ENCODE results near the gene RUNDC3A.
"Not testable (repeated sequence)": the region's sequence is repeated elsewhere in the genome, so short reads cannot be mapped to it uniquely, and the experiment has no call there.

The RUNDC3A gene

DNA sequence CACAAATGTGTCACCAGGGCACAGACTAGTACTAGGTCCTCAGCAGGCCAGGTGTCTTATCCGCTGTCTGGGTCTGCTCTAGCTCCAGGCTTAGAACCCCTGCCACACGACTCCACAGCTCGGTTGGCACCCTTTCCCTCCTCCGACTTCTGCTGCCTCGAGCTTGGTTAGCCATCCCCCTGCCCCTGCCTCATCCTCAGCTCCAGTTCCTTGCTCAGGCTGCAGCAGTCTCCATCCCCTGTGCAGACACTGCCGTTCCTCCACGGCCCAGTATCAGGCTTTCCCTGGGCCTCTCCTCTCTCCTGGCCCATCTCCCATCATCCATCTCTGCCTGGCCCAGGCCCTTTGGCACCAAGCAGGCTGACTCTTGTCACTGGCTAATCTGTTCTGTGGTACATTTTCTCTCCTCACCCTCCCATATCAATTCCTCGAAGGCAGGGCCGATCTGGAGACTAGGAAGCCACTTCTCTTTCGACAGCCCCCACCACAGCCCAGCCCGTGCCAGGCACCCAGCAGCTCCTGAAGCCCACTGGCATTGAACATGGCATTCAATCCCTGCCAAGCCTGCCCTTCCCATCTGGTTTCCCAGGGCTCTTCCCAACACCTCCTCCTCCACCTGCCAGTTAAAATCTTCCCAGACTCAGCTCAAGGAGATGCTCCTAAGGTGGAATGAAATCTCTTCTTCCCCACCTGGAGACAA is 35.3 kb downstream of the RUNDC3A start:
- no peak for DNase-seq (ENCODE audit: low spot score)

DNA sequence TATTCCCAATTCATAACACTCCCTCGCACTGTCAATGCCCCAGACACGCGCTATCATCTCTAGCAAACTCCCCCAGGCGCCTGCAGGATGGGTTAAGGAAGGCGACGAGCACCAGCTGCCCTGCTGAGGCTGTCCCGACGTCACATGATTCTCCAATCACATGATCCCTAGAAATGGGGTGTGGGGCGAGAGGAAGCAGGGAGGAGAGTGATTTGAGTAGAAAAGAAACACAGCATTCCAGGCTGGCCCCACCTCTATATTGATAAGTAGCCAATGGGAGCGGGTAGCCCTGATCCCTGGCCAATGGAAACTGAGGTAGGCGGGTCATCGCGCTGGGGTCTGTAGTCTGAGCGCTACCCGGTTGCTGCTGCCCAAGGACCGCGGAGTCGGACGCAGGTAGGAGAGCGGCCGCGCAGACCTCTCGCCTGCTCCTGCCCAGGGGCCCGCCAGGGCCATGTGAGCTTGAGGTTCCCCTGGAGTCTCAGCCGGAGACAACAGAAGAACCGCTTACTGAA is 36.6 kb downstream of the RUNDC3A start, which contains the start of gene GRN:
Gene GRN, plus strand, starts transcription at position 364 of the 515 bp plus-strand sequence. CDS start 3,863 bp downstream, outside the sequence.
- peak; percentile 97 for DNase-seq (ENCODE audit: low spot score)

DNA sequence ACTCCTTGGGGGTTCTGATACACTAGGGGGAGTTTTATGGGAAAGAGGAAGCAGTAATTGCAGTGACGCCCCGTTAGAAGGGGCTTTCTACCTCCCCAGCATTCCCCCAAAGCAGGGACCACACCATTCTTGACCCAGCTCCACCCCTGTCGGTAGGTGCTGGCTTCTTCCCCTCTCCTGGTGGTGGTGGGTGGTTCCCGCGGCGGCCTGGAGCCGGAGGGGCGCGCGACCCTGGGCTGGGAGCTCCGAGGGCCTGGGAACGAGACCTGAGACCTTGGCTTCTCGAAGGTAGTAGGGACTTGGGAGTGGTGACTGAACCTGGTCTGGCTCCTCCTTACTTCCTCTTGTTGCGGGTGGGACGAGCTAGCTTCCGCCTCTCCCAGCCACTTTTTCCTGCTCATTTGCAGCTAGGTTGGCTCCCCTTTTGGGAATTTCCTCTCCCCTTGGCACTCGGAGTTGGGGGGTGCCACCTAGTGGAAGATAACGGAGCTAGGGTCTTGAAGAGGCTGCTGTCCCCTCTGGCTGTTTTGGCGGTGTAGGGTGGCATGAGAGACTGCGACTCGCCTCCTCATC is 37.1 kb downstream of the RUNDC3A start:
- peak; percentile 47 for DNase-seq (ENCODE audit: low spot score)

DNA sequence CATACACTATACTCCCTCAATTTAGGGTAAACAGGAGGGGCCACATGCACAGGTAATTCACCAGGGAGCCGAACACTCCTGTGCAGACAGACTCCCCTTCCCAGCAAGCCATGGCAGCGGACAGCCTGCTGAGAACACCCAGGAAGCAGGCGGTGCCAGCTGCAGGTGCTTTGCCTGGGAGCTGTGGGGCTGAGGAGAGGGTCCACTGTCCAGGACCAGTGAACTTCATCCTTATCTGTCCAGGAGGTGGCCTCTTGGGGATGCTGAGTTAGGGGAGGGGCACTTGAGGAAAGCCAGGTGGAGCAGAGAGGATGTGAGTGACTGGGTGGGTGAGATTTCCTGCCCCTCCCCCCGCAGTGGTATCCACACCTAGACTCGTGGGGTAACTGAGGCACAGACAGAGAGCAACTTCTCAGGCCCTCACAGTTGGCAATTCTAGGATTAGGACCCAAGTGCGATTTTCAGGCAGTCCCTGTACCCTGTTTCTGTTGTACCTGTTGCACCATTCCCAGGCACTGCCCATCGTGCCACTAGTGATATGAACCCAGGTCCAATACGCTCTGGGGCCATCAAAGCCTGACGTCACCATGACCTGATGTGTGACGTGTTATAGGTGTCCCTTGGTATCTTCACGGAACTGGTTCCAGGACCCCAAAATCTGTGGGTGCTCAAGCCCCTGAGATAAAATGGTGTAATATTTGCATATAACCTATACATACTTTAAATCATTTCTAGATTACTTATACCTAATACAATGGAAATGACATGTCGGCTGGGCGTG is 37.9 kb downstream of the RUNDC3A start:
- no peak for DNase-seq (ENCODE audit: low spot score)

DNA sequence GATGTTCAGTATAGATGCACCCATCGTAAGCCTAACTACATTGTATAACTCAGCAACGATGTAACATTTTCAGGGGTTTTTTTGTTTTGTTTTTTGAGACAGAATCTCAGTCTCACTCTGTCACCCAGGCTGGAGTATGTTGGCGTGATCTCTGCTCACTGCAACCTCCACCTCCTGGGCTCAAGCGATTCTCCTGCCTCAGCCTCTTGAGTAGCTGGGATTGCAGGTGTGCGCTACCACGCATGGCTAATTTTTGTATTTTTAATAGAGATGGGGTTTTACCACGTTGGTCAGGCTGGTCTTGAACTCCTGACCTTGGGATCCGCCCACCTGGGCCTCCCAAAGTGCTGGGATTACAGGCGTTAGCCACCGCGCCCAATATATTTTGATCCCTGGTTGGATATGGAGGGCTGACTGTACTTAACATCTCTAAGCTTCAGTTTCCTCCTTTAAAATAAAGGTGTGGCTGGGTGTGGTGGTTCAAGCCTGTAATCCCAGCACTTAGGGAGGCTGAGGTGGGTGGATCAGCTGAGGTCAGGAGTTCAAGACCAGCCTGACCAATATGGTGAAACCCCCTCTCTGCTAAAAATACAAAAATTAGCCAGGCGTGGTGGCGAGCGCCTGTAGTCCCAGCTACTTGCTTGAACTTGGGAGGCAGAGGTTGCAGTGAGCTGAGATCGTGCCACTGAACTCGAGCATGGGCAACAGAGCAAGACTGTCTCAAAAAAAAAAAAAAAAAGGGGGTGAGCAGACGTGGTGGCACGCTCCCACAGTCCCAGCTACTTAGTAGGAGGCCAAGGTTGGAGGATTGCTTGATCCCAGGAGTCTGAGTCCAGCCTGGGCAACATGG is 39.0 kb downstream of the RUNDC3A start:
- not testable (repeated sequence) for DNase-seq (ENCODE audit: low spot score)

DNA sequence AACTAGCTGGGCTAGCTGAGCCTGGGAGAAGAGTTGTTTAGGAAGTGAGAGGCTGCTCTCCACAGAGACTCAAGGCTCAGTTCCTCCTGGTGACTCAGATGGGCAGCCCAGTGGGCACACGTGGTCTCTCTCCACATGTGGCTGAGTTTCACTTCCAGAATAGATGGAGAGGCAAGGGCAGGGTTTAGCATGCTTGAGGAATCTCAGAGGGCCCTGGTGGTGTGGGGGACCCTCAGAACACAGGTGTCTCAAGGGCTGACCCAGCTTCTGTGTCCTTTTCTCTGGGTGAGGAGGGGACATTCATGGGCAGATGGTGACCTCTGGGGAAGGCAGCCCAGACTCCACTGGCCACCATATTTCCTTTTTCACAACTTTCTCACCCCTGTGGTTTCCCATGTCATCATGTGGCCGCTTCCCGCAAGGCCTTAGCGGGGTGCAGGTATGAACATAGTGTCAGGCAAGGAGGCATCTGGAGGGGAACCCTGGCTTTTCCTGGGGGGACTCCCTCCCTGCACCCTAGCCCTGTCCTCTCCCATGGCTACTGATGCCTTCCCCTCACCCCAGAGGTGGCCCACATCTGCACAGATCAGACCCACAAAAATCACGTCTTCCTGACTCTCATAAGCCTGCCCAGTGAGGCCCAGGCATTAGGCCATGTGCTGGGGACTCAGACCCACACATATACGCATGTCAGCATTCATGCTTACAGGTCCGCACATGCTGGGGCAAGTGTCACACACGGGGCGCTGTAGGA is 40.0 kb downstream of the RUNDC3A start:
- DNase-seq (ENCODE audit: low spot score), result no peak

DNA sequence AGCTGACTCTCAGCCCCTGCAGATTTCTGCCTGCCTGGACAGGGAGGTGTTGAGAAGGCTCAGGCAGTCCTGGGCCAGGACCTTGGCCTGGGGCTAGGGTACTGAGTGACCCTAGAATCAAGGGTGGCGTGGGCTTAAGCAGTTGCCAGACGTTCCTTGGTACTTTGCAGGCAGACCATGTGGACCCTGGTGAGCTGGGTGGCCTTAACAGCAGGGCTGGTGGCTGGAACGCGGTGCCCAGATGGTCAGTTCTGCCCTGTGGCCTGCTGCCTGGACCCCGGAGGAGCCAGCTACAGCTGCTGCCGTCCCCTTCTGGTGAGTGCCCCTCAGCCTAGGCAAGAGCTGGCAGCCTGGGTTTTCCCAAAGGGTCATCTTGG is 40.6 kb downstream of the RUNDC3A start:
- no peak for DNase-seq (ENCODE audit: low spot score)

DNA sequence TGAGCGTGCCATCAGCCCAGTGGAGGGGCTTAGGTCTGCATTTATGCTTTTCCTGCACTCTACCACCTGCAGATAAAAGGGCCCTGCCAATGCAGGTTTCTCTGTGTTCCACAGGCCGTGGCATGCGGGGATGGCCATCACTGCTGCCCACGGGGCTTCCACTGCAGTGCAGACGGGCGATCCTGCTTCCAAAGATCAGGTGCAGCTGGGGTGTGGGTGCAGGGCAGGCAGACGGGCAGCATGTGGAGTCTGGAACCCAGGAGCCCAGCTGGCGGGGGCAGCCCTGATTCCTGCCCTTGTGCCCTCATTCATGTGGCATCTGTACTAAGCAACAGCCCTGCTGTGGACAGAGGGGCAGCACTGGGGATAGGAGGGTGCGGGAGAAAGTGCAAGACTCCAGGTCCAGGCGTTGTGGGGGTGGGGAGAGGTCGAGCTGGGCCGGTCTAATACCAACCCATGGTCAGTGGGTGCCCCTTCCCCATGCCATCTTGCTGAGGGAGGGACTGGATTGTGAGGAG is 41.2 kb downstream of the RUNDC3A start:
- DNase-seq (ENCODE audit: low spot score), result no peak

DNA sequence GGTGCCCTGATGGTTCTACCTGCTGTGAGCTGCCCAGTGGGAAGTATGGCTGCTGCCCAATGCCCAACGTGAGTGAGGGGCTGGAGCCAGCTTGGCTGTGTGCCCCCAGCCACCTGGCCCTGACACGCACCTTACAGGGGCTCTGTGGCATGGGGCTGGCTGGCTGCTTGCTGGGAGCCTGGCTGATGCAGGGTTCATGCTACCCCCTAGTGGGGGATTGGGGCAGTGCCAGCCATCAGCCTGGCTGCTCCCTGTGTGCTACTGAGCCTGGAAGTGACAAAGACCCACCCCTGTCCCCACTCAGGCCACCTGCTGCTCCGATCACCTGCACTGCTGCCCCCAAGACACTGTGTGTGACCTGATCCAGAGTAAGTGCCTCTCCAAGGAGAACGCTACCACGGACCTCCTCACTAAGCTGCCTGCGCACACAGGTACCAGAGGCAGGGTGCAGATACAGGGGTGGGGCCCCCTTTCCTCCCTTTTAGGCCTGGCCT is 42.4 kb downstream of the RUNDC3A start:
- peak; percentile 47 for DNase-seq (ENCODE audit: low spot score)

DNA sequence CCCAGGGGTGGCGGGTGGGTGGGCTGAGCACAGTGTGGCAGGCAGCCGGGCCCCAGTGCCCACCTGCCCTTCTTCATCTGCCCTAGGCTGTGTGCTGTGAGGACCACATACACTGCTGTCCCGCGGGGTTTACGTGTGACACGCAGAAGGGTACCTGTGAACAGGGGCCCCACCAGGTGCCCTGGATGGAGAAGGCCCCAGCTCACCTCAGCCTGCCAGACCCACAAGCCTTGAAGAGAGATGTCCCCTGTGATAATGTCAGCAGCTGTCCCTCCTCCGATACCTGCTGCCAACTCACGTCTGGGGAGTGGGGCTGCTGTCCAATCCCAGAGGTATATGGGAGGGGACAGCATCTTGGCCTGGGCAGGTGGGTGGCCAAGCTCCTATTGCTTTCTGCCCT is 43.1 kb downstream of the RUNDC3A start:
- no peak for DNase-seq (ENCODE audit: low spot score)

DNA sequence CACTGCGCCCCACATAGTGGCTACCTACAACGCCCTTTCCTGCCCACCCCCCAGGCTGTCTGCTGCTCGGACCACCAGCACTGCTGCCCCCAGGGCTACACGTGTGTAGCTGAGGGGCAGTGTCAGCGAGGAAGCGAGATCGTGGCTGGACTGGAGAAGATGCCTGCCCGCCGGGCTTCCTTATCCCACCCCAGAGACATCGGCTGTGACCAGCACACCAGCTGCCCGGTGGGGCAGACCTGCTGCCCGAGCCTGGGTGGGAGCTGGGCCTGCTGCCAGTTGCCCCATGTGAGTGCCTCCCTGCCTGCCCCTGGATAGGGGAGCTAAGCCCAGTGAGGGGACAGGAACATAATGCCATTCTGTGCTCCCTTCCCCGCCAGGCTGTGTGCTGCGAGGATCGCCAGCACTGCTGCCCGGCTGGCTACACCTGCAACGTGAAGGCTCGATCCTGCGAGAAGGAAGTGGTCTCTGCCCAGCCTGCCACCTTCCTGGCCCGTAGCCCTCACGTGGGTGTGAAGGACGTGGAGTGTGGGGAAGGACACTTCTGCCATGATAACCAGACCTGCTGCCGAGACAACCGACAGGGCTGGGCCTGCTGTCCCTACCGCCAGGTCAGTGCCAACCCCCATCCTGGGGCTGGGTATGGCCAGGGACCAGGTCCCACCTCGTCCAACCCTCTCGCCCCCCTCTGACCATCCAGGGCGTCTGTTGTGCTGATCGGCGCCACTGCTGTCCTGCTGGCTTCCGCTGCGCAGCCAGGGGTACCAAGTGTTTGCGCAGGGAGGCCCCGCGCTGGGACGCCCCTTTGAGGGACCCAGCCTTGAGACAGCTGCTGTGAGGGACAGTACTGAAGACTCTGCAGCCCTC is 43.8 kb downstream of the RUNDC3A start:
- no peak for DNase-seq (ENCODE audit: low spot score)

DNA sequence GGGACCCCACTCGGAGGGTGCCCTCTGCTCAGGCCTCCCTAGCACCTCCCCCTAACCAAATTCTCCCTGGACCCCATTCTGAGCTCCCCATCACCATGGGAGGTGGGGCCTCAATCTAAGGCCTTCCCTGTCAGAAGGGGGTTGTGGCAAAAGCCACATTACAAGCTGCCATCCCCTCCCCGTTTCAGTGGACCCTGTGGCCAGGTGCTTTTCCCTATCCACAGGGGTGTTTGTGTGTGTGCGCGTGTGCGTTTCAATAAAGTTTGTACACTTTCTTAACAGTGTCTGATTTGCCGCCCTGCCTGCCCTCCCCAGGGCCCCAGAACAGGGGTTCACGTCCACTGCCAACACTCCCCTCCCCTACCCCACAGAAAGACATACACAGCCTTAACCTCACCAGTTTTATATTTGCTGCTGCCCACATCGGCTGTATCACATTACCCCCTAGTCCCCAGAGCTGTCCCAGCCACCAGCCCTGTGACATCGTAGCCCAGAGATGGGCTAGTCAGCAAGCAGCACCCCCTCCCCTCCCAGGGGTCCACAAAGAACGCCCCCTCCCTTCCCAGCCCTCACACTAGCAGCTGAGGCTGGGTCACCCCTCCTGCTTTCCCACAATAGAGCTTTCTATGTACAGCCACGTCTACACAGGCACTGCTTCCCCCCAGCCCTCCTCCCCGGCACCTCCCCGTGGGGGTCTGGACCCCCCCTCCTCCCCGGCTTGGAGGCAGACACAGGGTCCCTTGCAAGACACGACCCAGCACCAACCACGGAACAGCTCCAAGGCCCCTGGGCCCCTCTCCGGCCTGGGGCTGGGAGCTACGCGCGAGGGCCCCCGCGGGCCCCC is 44.6 kb downstream of the RUNDC3A start:
- DNase-seq (ENCODE audit: low spot score), result no peak

DNA sequence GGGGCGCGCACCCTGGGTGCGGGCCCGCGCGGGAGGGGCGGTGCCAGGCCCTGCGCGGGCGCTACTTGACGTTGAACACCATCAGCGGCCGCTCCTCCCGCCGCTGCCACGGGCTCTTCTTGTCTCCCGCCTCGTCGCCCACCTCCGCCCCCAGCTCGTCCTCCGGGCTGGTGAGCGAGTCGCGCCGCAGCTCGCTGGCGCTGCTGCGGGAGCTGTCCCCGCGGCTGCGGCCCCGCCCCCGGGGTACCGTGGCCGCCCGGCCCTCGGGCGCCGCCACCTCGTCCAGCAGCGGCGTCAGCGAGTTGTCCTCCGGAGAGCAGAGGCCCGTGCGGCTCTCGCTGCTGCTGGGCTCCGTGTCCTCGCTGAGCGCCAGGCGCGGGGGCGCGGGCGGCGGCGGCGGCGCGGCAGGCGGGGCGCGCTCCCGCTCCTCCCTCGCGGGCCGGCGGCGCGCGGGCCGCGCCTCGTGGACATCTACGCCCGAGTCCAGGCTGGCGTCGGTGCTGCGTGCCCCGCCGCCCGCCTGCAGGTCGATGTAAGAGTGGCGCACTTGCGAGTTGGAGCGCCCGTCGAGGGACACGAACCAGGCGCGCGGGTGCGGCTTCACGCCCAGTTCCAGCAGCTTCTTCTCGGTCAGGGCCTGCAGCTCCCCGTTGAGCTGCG is 45.4 kb downstream of the RUNDC3A start:
- no peak for DNase-seq (ENCODE audit: low spot score)

DNA sequence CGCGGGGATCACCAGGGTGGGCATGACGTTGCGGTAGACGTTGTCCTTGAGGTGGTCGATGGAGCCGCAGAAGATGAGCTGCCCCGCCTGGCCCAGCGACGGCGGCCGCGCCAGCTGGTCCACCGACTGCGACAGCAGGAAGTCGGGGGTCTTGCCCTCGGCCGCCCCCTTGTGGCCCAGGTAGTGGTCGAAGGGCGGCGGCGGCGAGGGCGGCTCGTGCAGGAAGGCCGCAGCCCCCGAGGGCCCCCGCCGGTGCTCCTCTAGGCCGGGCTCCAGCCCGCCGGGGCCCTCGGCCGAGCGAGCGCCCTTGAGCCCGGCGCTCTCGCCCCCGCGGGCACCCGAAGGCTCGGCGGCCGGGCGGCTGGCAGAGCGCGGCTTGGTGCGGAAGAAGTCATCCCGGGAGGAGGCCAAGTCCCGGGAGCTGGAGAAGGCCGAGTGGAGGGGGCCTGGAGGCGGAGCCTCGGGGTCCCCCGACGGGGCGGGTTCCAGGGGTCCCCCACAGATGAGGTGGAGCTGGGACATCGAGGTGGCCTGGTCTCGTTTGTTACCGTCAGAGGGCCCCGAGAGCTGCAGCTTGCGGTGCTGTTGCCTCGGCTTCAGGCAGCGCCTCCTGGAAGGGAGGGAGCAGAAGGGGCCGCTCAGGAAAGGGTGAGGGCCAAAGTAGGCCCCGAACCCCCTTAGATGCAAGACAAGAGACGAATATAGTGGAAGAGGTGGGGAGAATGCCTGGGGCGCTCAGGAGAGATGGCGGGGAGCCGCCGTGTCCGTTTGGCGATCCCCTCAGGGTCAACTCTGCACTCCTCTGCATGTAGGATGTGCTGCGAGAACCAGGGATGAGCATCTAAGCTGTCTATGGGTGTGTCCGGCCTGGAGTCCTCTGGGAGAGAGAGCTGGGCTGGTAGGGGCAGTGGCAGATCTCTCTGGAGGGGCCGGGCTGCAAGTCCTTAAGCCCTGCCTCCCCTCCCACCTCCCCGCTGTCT is 46.5 kb downstream of the RUNDC3A start:
- DNase-seq (ENCODE audit: low spot score), result no peak

DNA sequence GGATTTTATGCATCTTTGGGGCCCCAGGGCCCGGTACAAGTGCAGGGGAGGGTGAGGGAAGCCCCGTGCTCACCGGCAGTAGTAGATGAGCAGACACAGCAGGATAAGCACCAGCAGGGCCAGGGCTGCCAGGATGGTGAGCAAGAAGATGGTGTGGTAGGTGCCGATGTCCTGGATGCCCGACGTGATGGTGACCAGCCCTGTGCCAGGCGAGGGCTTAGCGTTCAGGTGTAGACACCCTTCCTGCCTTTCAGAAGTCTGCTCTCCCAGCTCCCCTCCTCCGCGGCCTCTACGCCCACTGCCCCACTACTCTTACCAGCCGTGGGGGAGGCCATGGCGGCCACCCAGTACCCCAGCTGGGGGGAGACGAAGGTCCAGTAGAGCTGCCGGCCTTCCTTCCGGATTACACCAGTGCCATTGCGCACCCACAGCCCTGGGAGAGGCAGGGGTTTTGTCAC is 47.3 kb downstream of the RUNDC3A start:
- no peak for DNase-seq (ENCODE audit: low spot score)

DNA sequence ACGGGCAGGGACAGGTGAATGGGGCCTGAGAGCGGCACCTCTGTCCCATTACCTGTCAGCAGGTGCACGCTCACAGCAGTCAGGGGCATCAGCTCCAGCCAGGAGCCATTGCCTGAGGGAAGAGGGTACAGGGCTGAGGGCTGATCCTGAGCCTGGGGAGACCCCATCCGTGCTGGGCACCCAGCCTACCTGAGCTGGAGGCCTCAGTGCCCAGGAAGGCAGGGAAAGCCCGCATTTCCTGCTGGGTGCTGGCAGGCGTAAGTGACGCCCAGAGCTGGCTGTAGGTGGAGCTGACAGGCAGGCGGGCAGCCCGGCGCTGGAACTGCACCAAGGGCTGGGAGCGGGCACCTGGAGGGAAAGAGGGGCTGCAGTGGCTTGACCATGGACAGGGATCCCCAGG is 47.8 kb downstream of the RUNDC3A start:
- DNase-seq (ENCODE audit: low spot score), result no peak

DNA sequence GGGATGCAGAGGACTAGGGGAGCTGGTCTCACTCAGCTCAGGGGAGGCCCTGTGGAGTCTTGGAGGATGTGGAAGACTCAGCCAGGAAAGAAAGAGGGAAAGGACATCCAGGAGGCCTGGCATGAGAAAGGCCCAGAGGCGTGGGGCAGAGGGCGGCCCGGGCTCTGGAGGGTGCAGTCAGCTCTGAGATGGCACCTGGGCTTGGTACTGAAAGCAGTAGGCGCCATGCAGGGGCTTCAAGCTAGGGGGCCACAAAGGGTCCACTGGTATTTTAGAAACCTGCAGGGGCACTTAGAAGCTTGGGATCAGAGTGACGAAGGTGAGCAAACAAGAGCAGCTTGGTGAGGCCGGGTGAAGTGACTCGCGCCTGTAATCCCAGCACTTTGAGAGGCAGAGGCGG is 49.7 kb downstream of the RUNDC3A start:
- no peak for DNase-seq (ENCODE audit: low spot score)
